Activated CD8-positive, alpha-beta T cell treated with anti-CD3 and anti-CD28 coated beads for 36 hours (primary cell): ENCODE measurements around the gene SORCS2. TPM values are rescaled to one million over a fixed set of nuclear protein-coding genes. Genes with fewer than 3 reads are reported as not detected.

Experiments
- ATAC-seq: fragments of 200-7000 bp; cut with Tn5 transposase; one replicate; pipeline ENCODE4 v1.10.0; 2021; ENCODE audit warnings: mild to moderate bottlenecking, moderate library complexity
- CTCF ChIA-PET: fragments of 350-600 bp; sonication (Branson Sonifier 250); formaldehyde crosslinking; loops from one replicate; lab custom pipeline; 2021; ENCODE audit warnings: antibody characterized with exemption; lab: Charles Lee
- POLR2A ChIA-PET: fragments of 350-600 bp; sonication (Branson Sonifier 250); formaldehyde crosslinking; loops from one replicate; lab custom pipeline; 2021; ENCODE audit warnings: antibody characterized with exemption; lab: Charles Lee
- DNase-seq: peaks from one replicate; pipeline ENCODE4 v3.0.0-alpha.2; 2020
- H3K27ac Mint-ChIP-seq: one replicate; pipeline ENCODE4 v1.8.0; 2021; ENCODE audit warnings: mild to moderate bottlenecking, mixed read lengths
- H3K27me3 Mint-ChIP-seq: one replicate; pipeline ENCODE4 v1.8.0; 2021; ENCODE audit warnings: mixed read lengths
- H3K36me3 Mint-ChIP-seq: one replicate; pipeline ENCODE4 v1.8.0; 2021; ENCODE audit warnings: low read depth, mixed read lengths
- H3K4me1 Mint-ChIP-seq: one replicate; pipeline ENCODE4 v1.8.0; 2021; ENCODE audit warnings: low read depth, mixed read lengths
- H3K4me3 Mint-ChIP-seq: one replicate; pipeline ENCODE4 v1.8.0; 2021; ENCODE audit warnings: mild to moderate bottlenecking, moderate library complexity, mixed read lengths
- H3K9me3 Mint-ChIP-seq: one replicate; pipeline ENCODE4 v1.8.0; 2021; ENCODE audit warnings: mixed read lengths
- intact Hi-C: fragments of 100-400 bp; cut with micrococcal nuclease; formaldehyde crosslinking; loops from one replicate; pipeline ENCODE4 v1.10.0; 2022
- total RNA-seq, 2 experiments: library from RNA; stranded (reverse); gene quantifications; one replicate each; pipeline ENCODE4 v1.2.3, GENCODE V29; 2021
- TF ChIP-seq, protein P1 (sequence below): fragments of 200-600 bp; IDR thresholded peaks from one replicate; pipeline ENCODE4 v1.8.0; 2022; ENCODE audit warnings: antibody characterized with exemption, mild to moderate bottlenecking

SORCS2 gene
- total RNA-seq, 2 experiments from 2014 or later = 0.05 TPM; not detected in 1

DNA sequence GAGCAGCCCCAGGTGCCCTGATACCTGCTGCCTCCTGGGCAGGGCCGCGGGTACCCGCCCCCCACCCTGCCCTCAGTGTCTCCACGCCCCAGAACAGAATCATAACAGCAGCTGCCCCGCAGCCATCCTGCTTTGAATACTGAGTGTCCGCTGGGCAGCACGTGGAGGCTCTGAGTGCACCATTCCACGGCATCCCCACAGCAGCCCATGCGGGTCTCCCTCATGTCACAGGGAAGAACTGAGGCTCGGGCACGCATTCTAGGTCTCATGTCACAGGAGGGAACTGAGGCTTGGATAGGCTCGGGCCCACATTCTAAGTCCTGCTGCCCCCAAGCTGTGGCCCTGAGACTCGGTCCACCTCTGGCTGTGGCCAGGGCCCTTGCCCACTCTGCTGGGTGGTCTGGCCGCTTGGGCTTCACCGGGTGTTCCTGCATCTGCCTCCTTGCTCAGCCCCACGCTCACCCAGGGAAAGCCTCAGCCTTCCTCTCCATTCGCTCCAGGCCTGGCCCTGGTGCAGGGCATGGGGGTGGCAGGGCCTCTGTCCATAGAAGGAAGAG lies 464.0 kb downstream of the SORCS2 start:
- no peak overlapping the region for H3K27ac Mint-ChIP-seq
- ATAC-seq (no peak), DNase-seq (no peak)
- H3K4me3 Mint-ChIP-seq = no peak overlapping the region
- no peaks in the 10 kb centered on the region for H3K36me3 Mint-ChIP-seq
- CTCF ChIA-PET = no interaction called here
- intact Hi-C loops = no loop called here
- TF ChIP-seq, protein P1, sequence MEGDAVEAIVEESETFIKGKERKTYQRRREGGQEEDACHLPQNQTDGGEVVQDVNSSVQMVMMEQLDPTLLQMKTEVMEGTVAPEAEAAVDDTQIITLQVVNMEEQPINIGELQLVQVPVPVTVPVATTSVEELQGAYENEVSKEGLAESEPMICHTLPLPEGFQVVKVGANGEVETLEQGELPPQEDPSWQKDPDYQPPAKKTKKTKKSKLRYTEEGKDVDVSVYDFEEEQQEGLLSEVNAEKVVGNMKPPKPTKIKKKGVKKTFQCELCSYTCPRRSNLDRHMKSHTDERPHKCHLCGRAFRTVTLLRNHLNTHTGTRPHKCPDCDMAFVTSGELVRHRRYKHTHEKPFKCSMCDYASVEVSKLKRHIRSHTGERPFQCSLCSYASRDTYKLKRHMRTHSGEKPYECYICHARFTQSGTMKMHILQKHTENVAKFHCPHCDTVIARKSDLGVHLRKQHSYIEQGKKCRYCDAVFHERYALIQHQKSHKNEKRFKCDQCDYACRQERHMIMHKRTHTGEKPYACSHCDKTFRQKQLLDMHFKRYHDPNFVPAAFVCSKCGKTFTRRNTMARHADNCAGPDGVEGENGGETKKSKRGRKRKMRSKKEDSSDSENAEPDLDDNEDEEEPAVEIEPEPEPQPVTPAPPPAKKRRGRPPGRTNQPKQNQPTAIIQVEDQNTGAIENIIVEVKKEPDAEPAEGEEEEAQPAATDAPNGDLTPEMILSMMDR = no peak
- peaks cover 3% of the 10 kb centered on the region for H3K4me1 Mint-ChIP-seq
- no peaks in the 10 kb centered on the region for H3K9me3 Mint-ChIP-seq
- POLR2A ChIA-PET = interaction anchor here (0.6 kb wide), 1 partner anchor 92 kb away, joined by 4 read pairs; no protein-coding TSS in a partner anchor
- H3K27me3 Mint-ChIP-seq = peaks cover 6% of the 10 kb centered on the region

GRCh38 chr4:7657545-7658297 lies 465.4 kb downstream of the SORCS2 start:
- intact Hi-C loops = no loop called here
- POLR2A ChIA-PET = no interaction called here
- no peak for DNase-seq

DNA sequence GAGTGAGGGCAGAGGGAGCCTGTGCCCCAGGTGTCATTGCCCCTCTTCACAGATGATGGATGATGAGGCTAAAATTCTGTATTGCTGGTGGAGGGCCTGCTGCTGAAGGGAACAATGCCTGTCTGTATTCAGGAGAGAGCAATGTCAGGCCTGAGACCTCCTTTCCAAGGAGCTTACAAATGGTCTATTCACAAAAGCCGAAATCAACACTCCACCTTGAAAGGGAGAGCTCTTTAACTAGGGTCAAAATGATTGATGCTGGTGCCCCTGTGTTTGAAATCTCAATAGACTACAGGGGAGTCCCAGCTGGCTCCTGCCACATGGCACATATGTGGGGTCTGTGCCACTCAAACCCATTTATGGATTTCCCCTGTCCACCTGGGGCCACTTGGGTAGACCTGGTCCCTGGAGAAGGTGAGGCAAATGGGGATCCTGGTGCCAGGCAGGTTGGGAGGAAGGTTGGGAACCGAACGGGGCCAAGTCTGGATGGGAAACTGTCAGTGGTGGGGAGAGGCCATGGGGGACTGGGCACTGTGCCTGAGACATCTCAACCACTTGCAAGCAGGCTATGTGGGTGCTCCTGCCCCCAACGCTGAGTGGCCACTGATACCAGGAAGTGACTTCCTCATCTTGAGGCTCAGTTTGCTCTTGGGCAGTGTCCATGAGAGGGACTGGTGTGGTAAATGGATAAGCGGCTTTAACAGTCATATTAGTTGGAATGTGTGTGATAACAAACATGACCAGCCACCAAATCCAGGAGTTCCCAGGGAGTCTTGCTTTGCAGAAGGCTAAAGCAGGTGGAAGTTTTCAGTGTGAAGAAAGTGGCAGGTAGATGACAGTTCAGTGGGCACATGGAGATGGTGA lies 466.2 kb downstream of the SORCS2 start:
- DNase-seq = no peak
- Mint-ChIP-seq H3K36me3 (no peaks in the 10 kb centered on the region), H3K27me3 (peaks cover 6% of the 10 kb centered on the region), H3K4me3 (no peak overlapping the region), H3K4me1 (no peaks in the 10 kb centered on the region), H3K9me3 (no peaks in the 10 kb centered on the region), H3K27ac (no peak overlapping the region)
- no peak for ATAC-seq
- intact Hi-C loops = no loop called here
- ChIA-PET POLR2A (no interaction called here), CTCF (no interaction called here)
- TF ChIP-seq, protein P1 = no peak

More at GRCh38 chr4:7657545-7658297, 465.4 kb downstream of the SORCS2 start:
- Mint-ChIP-seq H3K9me3 (no peaks in the 10 kb centered on the region), H3K4me3 (no peak overlapping the region), H3K27me3 (peaks cover 6% of the 10 kb centered on the region), H3K36me3 (no peaks in the 10 kb centered on the region), H3K4me1 (peaks cover under 1% of the 10 kb centered on the region), H3K27ac (no peak overlapping the region)
- TF ChIP-seq, protein P1 = no peak
- ATAC-seq = peak; percentile 48
- CTCF ChIA-PET = no interaction called here

- Mint-ChIP-seq H3K9me3 (no peaks in the 10 kb centered on the region), H3K27ac (no peak overlapping the region), H3K27me3 (peaks cover 2% of the 10 kb centered on the region), H3K4me3 (no peak overlapping the region), H3K36me3 (no peaks in the 10 kb centered on the region), H3K4me1 (no peaks in the 10 kb centered on the region)
- intact Hi-C loops = no loop called here
- no peak for ATAC-seq
- no peak for DNase-seq
- ChIA-PET CTCF (no interaction called here), POLR2A (no interaction called here)
- TF ChIP-seq, protein P1 = no peak
These were observed 467.3 kb downstream of the SORCS2 start for GRCh38 chr4:7659429-7660175.
